ENCODE data around the gene IGFBP3.

Gene IGFBP3

DNA sequence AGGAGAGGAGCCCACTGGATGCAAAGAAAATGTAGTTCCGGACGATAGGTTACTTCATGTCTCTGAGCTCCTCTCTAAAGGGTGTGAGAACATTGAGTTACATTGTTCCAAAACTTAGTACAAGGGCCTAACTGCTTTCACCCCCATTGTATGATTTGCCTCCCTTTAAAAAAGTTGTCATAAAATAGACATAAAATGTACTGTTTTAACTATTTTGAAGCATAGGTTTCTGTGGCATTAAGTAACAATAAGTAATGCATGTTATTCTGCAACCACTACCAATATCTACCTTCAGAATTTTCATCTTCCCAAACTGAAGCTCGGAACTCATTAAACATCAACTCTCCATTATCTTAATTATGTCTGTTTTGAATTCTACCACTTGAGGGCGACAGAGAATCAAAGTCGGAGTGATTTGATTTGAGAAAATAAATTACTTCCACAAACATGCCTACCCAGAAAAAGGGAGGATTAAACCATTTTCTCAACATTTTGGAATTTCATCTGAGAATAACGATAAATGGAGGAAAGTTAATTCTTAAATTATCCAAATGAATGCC lies 30.1 kb downstream of the IGFBP3 start:
- DNase-seq = peak; percentile 22

- no peak for DNase-seq
These were observed 30.8 kb downstream of the IGFBP3 start for GRCh38 chr7:45890125-45890901.

DNA sequence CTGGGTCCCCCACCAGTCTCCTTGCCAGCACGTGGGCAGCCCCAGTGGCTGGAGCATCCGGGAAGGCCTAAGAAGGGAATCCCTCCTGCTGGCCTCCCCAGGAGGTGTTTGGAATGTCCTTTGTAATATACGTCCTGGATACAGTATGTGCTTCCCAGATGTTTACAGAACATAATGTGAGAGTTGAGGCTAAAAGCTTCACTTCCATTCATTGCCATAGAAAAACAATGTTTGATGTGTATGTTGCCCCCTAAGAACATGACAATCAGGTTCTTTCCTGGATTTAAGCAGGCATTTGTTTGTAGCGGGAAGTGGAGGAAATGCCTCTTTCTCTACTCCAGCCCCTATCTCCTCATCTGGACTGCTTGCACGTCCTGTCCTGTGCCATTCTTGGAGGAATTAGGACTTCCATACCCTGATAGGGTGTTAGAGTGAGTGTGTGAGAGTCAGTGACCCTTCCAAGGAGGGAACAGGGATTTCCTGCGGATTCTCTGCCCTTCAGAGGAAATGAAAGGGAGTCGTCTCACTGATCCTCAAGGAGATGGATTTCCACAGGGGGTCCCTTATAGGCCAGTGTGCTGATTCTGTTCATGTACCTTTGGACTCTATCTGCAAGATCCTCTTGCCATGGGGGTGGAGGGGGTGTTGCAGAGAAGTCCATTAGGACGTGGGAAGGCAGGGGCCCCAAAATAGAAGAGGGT lies 31.6 kb downstream of the IGFBP3 start:
- no peak for DNase-seq

GRCh38 chr7:45888993-45889366 lies 32.1 kb downstream of the IGFBP3 start:
- no peak for DNase-seq

DNA sequence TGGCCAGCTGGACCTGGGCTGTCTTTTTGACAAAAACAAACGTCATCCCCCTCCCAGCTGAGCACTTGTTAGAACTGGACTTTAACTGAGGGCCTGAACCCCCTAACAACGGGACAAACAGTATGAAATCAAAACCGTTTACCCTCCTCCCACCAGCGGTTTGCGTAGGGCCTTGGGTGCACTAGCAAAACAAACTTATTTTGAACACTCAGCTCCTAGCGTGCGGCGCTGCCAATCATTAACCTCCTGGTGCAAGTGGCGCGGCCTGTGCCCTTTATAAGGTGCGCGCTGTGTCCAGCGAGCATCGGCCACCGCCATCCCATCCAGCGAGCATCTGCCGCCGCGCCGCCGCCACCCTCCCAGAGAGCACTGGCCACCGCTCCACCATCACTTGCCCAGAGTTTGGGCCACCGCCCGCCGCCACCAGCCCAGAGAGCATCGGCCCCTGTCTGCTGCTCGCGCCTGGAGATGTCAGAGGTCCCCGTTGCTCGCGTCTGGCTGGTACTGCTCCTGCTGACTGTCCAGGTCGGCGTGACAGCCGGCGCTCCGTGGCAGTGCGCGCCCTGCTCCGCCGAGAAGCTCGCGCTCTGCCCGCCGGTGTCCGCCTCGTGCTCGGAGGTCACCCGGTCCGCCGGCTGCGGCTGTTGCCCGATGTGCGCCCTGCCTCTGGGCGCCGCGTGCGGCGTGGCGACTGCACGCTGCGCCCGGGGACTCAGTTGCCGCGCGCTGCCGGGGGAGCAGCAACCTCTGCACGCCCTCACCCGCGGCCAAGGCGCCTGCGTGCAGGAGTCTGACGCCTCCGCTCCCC lies 32.7 kb downstream of the IGFBP3 start, which contains the start of gene IGFBP1:
IGFBP1 (plus strand) TSS at position 304 of the 808 bp plus-strand sequence; CDS start at position 469, 165 bp downstream.
- no peak for DNase-seq

GRCh38 chr7:45886931-45887667 lies 34.0 kb downstream of the IGFBP3 start:
- no peak for DNase-seq

- DNase-seq = peak; percentile 87
These were observed 35.7 kb downstream of the IGFBP3 start for GRCh38 chr7:45885264-45885882.

- no peak for DNase-seq
These were observed 36.9 kb downstream of the IGFBP3 start for GRCh38 chr7:45884136-45884535.

DNA sequence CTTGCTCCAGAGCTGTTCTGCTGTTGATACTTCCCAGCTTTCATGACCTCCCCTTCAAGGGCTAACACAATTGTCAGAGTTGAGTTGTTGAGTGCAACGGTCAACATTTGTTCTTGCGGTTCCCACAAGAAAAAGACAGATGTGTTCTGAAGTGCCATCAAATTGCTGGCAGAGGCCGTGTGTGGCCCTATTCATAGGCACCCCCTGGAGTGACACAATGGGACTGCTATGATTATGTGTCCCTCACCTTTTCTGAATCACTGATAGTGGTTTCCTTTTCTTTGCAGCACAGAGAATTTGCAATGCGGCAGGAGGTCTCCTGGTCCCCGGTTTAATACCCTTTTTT lies 38.6 kb downstream of the IGFBP3 start:
- no peak for DNase-seq

GRCh38 chr7:45881759-45882464 lies 39.2 kb downstream of the IGFBP3 start:
- peak; percentile 53 for DNase-seq

DNA sequence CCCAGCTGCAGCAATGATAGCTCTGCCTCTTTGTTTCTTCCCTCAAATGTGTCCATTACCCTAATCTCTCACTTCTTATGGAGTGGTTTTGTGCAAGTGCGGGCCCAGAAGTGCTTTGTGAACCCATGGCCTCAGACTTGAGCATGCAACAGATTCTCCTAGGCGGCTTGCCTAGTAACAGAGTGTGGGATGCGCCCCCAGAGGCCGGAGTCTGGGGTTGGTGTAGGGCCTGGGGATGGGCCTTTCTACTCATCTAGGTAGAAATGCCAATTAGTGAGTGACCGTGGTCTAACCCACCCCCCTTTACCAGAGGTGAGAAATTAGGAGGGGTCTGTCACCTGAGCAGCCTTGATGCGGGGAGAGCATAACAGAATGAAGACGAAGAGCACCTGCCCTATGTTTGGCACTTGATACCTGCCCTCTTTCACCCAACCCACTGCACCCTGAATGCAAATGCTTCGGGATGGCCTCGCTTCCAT lies 39.8 kb downstream of the IGFBP3 start:
- no peak for DNase-seq

DNA sequence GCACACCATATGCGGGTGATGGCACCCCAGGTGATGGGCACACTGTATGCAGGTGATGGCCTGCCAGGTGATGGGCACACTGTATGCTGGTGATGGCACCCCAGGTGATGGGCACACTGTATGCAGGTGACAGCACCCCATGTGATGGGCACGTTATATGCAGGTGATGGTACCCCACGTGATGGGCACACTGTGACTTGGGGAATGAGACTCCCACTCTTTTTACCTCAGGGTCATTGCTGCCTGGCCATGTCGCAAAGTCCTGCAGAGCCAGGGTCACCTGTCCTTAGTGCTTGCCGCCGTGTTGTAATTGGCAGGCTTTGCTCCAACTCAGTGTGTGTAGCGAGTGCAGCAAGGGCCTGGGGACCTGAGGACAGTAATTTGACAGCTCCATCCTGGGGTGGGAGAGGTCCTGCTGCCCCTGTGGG lies 40.6 kb downstream of the IGFBP3 start:
- no peak for DNase-seq

GRCh38 chr7:45878457-45879144 lies 42.5 kb downstream of the IGFBP3 start:
- DNase-seq = no peak

GRCh38 chr7:45876519-45876918 lies 44.6 kb downstream of the IGFBP3 start:
- DNase-seq = no peak

DNA sequence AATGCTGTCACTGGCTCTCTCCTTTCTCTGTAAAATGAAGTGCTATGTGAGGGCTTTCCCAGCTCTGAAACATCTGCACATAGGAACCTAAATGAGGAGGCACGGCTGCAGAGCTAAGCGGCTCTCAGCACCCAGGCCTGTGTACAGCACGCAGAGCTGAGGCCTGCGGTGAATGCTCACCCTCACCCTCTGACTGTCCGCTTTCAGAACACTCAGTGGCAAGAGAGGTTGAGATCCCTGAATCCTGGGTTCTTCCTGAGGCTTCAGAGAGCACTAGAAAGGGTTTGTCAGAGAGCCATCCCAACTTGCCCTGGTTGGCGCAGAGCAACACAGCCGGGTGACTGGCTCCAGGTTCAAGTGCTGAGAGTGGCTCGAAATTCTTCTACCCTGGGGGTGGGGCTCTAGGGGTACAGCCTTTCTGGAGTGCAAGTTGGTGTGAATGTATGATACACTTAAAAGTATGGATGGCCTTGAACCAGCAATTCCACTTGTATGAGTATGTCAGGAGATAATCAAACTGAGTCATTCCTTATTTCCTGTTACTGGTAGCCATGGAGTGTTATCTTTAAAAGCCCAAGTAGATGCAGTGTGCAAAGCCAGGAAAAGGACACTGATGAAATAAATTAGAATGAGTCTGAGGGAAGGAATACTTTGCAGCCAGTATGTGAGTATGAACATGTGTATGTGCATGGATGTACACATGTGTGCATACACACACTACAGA lies 46.5 kb downstream of the IGFBP3 start:
- DNase-seq = peak; percentile 97

- no peak for DNase-seq
These were observed 47.7 kb downstream of the IGFBP3 start for GRCh38 chr7:45873355-45873754.

GRCh38 chr7:45873035-45873354 lies 48.1 kb downstream of the IGFBP3 start, which contains the start of gene CCDC201:
CCDC201 (minus strand) TSS chr7:45873082; CDS start chr7:45873007, 75 bp downstream.
- DNase-seq = no peak

DNA sequence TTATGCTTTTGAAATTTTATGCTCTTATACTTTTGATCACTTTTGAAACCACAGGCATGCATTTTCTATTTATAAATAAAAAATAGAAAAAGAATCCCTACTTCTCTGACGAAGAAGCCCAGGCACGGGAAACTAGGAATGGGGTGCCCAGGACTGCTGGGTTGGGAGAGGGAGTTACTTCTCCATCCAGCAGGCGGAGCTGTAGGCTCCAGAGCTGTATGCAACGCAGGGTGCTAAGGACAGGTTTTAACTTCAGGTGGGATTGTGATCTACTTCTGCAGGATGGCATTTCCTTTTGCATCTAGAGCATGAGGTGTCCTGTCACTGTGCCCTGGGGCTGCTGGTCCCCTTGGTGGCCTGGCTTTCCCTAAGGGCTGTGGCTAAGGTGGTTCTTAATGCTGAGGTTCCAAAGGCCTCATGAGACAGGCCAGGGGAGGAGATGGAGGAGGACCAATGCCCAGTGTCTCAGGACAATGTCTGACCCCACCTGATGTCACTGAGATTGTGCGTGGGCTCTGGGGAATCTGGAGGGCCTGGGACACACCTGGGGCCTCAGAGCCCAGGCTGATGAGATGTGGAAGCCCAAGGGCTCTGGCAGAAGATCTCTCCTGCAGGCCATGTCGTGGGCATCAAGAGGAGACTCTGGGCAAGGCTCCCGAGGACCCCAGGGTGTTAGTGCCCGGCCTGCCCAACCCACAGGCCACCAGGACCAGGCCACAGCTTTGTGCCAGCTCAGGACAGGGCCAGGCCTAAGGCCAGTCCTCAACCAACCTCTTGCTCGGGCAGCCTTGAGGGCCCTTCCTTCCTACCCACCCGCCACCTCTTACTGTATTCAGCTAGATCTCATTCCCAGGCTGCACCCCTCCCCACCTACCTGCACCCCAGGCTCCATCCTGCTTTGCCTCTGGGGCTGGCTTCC lies 48.7 kb downstream of the IGFBP3 start:
- no peak for DNase-seq

- peak; percentile 27 for DNase-seq
These were observed 51.6 kb downstream of the IGFBP3 start for GRCh38 chr7:45869426-45869825.
